Stimulated activated CD8-positive, alpha-beta memory T cell treated with anti-CD3 and anti-CD28 coated beads, Interleukin-15, amount 100 ng/mL, for 4 hours (primary cell): ENCODE measurements around the gene HUS1B.

Experiments
- DNase-seq, 2 donors: peaks; one replicate each; pipeline ENCODE4 v3.0.0-alpha.2; 2020; ENCODE audit warnings: low read depth in 2 of 2

The HUS1B gene

GRCh38 chr6:621931-622330 is 35.0 kb downstream of the HUS1B start:
- no peak for DNase-seq

- DNase-seq, result no peak
Measured at GRCh38 chr6:620950-621349, 36.0 kb downstream of the HUS1B start.

GRCh38 chr6:620166-620565 is 36.7 kb downstream of the HUS1B start:
- no peak for DNase-seq

- DNase-seq, result no peak
Measured at GRCh38 chr6:617456-618100, 39.3 kb downstream of the HUS1B start.

- DNase-seq, result no peak
Measured at GRCh38 chr6:613981-614380, 42.9 kb downstream of the HUS1B start.

- no peak for DNase-seq
Measured at GRCh38 chr6:611928-612327, 45.0 kb downstream of the HUS1B start.

GRCh38 chr6:610882-611281 is 46.0 kb downstream of the HUS1B start:
- DNase-seq, result no peak

GRCh38 chr6:609905-610304 is 47.0 kb downstream of the HUS1B start:
- no peak for DNase-seq

- no peak for DNase-seq
Measured at GRCh38 chr6:606829-607379, 50.0 kb downstream of the HUS1B start.
